CD4-positive, alpha-beta T cell treated with Interleukin-17A for 1 hour (primary cell): ENCODE data around the gene DEXI.
"Not testable (repeated sequence)": the region's sequence is repeated elsewhere in the genome, so short reads cannot be mapped to it uniquely, and the experiment has no call there.

Experiments used
- DNase-seq: peaks from one replicate; pipeline ENCODE4 v3.0.0-alpha.2; 2020

Gene DEXI

GRCh38 chr16:10940501-10941079, 1.7 kb downstream of the DEXI start:
- DNase-seq = no peak

- DNase-seq = no peak
These were observed 2.5 kb downstream of the DEXI start for GRCh38 chr16:10939649-10940234.

DNA sequence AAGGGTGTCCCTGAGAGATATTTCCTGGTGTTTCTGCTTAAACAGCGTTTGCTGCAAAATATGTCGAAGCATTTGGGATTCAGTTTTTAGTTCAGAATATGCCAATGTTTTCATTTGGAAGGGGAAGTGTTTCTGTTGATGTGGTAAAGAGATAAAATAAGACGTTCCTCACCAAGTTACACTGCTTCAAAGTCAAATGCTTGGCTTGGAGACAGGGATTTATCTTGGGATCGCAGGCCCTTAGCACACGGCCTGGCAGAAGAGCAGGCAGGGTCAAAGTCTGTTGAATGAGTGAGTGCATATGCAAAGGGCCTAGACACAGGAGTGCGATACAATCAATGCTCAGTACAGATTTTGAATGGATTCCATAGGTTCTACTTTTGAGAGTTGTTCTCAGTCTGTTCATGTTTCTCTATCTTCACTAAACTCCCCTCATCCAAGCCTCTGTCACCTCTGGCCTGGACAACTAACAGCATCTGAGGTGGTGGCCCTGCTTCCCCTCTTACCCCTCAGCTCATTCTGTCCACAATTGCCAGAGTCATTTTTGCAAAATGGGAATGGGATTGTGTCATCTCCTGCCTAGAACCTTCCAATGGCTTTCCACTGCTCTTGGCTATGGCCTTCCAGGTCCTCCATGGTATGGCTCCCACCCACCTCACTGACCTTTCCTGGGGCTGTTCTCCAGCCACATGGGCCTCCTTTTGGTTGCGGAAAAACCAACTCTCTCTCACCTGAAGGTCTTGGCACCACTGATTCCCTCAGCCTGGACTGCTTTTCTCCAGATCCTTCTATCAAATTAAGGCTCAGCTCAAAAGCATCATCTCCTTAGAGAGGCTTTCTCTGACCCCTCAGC, 3.2 kb downstream of the DEXI start:
- DNase-seq = no peak

GRCh38 chr16:10938321-10938720, 3.9 kb downstream of the DEXI start:
- DNase-seq = peak; percentile 13

DNA sequence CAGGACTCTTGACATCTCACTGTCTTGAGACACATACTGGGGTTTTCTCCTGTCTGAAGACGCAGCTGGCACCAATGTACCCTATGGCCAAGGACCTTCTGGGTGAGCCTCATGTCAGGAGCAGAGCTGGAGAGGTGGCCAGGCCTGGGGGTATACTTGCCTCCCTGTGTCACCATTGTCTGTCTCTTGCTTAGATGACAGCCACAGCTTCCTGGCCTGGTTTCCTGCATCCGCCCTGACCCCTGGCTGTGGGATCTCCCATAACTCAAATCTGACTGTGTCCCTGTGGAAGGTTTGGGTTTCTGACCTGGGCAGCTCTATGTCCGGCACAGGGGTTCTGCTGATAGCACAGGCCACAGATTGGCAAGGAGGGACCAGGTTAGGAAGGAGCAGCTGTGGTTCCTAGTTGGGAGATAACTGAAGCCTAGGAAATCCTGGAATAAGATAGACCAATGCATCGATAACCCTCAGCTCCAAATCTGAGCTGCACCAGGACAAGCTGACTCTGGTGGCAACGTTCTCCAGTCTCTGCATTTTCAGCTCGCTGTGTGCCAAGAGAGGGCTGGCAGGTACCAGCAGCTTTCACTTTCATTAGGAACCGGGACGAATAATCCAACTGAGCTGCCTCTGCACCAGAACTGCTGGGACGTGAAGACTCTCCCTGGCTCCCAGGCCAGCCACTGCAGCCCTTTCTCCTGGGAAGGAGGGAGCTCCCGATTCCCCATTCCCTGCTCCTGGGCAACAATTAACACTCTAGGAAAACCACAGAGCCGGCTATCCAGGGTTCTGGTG, 5.0 kb downstream of the DEXI start:
- peak; percentile 18 for DNase-seq

DNA sequence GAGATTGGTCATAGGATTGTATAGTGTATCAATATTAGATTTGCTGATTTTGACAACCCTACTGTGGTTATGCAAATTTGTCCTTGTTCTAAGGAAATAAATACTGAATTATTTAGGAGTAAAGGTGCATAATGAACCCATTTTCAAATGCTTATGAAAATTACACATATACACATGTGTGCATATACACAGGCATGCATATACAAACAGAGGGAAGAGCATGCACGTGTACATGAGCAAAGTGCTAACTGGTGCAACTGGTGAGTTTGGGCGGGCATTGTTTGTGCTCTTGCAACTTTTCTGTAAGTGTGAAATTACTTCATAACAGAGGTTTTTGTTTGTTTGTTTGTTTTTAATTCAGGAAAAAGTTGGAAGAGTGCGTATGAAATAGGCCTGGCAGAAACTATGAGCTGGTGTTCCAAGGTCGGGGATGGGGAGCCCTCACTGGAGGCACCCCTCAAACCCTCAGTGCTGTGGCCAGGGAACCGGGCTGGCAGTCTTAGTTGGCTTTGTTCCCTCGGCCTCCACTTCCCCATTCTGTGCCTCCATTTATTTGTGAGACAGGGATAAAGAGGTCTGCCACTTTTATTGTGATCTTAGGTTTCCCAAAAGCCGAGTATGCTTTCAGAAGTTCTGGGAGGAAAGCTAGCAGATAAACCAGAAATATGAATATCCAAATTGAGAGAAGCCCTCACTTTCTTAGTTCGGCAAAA, 5.8 kb downstream of the DEXI start:
- DNase-seq = no peak

GRCh38 chr16:10935226-10935915, 6.9 kb downstream of the DEXI start:
- no peak for DNase-seq

GRCh38 chr16:10934325-10935107, 7.8 kb downstream of the DEXI start:
- no peak for DNase-seq

- no peak for DNase-seq
These were observed 8.4 kb downstream of the DEXI start for GRCh38 chr16:10933865-10934264.

DNA sequence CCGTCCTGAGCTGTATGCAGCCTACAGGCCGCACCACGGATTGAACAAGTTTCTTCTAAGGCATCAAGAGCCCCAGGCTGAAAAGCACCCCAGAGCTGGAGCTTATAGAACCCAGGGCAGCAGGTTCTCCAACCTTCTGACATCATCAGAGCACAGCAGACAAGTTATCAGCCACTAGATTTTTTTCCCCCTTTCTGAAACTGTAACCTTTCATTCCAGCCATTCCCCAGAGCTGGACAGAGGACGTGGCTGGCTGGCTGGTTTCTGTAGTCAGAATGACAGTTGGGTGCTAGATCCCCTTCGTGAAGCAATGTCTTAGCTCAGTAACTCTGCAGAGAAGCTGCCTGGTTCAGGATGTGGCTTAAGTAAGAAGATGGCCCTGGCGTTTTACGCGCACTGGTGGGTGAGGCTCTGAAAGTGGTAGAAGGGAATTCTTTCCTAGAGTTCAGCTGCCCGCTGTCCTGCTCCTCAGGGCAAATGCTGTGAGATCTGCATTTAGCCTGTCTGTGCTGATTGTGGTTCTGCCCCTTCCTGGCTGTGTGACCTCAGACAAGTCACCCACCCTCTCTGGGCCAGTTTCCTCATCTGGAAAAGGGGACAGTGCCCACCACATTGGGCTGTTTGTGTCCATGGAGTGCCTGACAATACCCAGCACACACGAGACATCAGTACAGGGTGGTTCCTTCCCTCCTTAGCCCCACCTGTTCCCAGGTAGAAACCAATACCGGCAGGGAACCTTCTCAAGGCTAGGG, 9.1 kb downstream of the DEXI start:
- DNase-seq = no peak

DNA sequence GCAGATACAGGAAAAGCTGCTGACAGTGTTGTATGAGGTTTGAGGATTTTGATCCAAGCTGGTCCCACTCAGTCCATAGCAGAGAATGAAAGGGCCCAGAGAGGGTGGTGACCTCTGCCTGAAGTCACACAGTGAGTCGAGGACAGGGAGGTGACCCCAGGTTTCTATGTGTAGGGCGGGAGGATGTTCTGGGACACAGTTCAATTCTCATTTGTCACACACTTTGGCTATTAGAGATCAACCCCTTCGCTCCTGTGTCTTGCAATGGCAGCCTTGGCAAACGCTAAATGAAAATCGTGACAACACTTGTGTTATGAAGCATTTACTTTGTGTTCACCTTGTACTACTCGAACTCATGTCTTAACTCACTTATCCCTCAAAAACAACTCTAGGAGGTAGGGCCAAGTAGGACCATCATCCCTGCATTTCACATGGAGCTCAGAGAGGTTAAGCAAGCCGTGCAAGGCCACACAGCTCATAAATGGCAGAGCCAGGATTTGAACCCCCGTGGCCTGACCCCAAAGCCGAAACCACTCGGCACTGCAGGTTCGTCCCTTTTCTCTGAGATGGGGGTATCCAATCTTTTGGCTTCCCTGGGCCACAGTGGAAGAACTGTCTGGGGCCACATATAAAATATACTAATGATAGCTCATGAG, 10.2 kb downstream of the DEXI start:
- no peak for DNase-seq

- no peak for DNase-seq
These were observed 11.1 kb downstream of the DEXI start for GRCh38 chr16:10931134-10931533.

DNA sequence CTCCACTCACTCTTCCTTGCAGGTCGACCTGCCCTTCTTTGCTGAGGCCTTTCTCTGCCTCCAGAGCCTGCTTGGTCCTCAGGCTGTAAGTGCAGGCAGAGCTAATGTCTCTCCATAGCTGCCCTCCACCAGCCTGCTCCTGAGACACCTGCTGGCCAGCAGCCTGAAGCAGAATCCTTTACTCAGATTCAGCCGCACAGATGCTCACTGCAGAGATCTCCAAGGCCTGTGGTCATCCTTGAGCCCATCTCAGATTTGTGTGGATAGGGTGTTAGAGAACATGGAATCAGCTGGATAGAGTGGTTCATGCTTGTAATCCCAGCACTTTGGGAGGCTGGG, 11.5 kb downstream of the DEXI start:
- DNase-seq = no peak

- DNase-seq = no peak
These were observed 12.2 kb downstream of the DEXI start for GRCh38 chr16:10929853-10930754.

DNA sequence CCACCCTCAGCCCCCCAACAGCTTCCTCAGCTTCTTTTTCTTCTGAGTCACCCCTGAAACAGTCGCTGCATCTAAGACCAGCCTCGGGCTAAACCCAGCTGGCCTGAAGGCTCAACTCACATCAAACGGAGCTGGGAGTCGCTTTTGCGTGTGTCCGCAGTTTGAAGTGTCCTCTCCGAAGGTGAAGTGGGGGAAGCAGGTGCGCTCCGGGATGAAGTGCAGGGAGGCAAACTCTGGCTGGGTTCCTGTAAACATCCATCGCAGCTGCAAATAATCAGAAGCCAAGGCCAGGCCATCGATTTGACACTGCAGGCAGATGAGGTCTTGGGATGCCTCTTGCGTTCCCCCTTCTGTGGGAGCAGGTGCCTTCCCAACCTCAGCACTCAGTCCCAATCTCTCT, 13.2 kb downstream of the DEXI start:
- DNase-seq = not testable (repeated sequence)

DNA sequence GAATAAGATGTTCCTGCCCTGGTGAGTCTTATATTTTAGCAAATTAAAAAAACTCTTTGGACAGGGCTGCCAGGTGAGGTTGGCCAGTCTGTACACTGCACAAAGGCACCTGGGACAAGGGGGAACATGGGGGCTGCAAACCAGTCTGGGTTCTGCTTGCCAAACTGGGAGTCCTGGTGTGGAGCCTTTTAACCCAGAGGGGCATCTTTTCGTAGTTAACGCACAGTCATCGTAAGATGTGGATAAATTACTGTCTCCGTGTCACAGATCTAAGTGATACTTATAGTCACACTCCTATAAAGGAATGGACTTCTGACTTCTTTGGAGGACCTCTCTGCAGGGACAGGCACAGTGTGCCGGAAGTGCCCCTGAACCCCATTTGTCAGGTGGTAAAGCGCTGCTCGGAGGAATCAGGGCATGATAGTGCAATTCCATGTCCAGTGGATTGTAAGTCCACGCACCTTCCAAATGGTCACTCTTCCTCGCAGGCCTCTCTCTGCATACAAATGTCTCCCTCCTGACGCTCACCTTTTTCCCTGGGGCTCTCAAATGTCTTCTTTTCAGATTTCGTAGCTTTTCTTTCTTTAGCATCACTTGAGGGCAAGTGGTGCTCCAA, 14.7 kb downstream of the DEXI start:
- DNase-seq = no peak

DNA sequence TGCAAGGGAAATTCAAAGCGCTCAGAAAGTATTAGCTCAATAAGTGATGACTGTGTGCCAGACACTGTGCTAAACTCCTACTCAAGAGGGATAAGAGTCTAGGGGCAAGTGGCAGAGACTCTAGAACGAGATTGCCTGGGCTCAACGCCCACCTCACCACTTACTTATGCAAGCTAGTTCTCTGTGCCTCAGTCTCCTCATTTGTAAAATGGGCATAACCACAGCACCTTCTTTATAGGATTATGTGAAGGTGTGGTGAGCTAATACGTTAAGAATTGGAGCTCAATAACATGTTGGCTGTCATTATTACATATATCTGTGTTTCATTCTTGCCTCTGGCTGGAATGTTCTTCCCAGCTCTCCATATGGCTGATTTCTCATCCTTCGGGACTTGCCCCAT, 15.4 kb downstream of the DEXI start:
- DNase-seq = no peak

DNA sequence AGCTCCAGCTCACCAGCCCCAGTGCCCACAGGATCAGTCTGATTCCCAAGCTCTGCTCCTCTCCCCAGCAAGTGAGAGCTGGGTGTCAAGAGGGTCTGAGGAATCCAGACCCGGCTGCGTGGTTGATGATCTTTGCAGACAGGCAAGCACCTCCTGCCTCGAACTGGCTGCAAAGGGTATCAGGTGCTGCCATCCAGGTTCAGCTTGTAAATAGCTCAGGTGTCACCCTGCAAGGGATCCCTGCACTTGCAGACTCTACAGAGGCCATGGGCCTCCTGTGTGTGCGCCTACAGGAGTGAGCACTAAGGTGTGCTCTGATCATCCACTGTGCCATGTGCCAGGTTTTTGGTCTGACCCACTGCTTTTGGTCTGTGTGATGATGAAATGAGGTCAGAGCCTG, 16.2 kb downstream of the DEXI start:
- no peak for DNase-seq

- not testable (repeated sequence) for DNase-seq
These were observed 17.0 kb downstream of the DEXI start for GRCh38 chr16:10925285-10925684.
